Brain pericyte (primary cell): ENCODE measurements around the gene PEX1.
A peak's percentile ranks its signal among the peaks of the same experiment; 100 is the strongest.
"Not testable (repeated sequence)": the region's sequence is repeated elsewhere in the genome, so short reads cannot be mapped to it uniquely, and the experiment has no call there.

Experiments
- DNase-seq: peaks from one replicate; pipeline ENCODE4 v3.0.0-alpha.2; 2012; ENCODE audit warnings: low read depth, low spot score

Gene PEX1

DNA sequence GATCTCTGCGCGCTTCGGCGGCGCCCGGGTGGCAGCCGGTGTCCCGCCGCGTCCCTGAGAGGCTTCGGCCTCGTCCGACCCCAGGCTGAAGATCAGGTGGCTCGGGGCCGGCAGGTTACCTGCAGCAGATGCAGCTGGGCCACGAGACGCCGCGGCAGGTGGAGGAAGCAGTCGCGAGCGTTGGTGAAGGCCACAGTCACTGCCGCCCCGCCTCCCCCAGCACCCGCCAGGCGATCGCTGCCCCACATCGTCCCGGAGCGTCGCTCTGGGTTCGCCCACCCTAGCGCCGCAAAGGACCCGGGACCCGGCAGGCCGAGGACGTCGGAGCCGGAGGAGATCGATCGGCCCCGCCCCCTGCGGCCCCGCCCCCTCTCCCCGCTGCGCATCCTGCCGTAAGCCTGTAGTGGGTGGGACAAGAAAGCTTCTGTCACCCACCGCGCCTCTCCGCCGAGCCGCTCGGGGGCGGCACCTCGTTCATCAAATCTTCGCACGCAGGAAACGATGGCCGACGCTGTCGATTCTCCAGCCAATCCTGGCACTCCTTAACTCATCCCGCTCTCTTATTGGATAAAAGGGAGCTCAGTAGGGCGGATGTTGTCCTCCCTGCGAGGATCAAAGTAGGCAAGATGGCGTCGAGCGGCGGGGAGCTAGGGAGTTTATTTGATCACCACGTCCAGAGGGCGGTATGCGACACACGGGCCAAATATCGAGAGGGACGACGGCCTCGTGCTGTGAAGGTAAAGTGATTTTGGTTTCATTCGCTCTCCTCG is at the start of gene PEX1, which contains the start of gene RBM48:
TSS of gene PEX1 (minus strand) at position 333 of the 770 bp plus-strand sequence. CDS start at position 248, 85 bp downstream.
TSS of gene RBM48 (plus strand) at position 608 of the 770 bp plus-strand sequence. CDS start at position 627, 19 bp downstream.
- peak; percentile 97 for DNase-seq

DNA sequence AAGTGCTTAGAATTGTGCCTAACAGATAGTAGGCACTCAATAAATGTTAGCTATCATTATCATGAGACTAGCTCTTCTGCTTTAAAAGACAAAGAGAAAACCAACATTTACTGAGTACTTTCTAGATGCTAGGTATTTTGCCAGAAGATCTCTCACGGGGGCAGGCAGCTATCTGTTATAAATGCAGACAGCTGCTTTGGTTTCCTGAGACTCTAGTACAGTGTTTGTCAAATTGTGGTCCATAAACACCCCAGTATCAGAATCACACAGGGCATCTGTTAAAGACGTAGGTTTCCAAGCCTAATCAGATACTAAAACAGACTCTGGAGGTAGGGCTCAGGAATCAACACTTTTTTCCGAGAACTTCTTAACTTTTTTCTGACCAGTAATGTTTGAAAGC is 48.0 kb upstream of the PEX1 start:
- DNase-seq: no peak

DNA sequence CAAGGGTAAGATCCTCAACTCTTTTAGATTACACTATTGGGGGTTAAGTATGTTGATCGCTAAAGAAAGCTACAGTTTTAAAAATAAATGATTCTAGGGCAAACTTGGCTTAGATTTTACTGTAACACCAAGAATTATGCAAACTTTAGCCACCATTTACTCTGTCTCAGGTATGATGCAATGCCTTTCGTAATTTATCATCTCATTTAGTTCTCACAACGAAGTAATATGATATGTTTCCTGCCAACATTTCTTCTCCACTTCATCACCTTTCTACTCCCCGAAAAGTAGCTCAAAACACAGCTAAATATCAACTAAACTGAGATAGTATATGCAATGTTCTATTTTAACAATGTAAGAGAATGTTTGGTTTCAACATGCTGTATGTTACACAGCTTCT is 40.8 kb upstream of the PEX1 start:
- DNase-seq: no peak

GRCh38 chr7:92567460-92567859 is 39.1 kb upstream of the PEX1 start:
- peak; percentile 33 for DNase-seq

DNA sequence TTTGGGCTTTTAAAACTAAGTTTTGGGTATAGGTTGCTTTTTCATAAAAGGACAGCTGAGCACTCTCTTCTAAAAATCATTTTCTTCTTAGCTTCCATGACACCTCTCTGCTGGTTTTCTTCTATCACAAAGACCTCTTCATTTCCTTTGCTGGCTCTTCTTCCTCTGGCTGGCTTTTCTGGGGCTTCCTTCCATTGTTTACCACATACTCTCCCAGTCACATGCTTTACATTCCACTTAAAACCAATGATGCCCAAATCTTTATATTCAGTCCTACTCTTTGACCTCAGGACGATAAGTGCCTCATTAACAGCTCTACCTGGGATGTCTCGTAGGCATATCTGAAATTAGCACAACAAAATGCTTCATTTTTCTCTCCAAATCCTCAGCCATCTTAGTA is 35.0 kb upstream of the PEX1 start:
- no peak for DNase-seq

- no peak for DNase-seq
Measured at GRCh38 chr7:92560602-92561001, 32.3 kb upstream of the PEX1 start.

- DNase-seq: no peak
Measured at GRCh38 chr7:92557808-92558362, 29.6 kb upstream of the PEX1 start.

DNA sequence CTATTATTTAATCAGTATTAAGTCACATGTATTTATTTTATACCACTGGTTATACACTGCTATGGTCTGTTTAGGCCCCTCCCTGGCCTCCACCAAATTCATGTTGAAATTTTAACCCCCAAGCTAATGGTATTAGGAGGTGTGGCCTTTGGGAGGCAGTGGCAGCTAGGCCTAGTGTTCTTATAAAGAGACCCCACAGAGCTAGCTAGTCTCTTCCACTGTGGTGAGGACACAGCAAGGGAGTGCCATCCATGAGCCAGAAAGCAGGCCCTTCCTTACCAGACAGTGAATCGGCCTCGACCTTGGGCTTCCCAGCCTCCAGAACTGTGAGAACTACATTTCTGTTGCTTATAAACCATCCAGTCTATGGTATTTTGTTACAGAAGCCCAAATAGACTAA is 28.9 kb upstream of the PEX1 start:
- no peak for DNase-seq

DNA sequence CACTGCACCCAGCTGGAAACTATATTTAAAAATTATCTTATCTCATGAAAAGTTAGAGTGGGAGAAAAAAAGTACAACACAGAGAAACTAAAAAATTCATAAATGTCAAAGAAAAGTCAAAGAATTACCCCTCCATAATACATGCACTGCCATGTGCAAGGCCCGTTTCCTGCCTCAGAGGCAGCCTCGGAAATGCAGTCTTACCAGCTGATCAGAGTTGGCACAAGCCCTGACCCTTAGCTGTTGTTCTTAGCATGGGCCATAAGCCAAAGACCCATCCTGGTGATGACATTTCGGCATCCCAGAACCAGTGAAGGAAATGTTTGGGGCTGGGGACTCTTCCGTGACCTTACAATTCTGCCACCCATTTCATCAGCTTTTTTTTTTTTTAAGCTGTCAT is 21.9 kb upstream of the PEX1 start:
- no peak for DNase-seq

GRCh38 chr7:92547579-92547978 is 19.3 kb upstream of the PEX1 start:
- DNase-seq: no peak

DNA sequence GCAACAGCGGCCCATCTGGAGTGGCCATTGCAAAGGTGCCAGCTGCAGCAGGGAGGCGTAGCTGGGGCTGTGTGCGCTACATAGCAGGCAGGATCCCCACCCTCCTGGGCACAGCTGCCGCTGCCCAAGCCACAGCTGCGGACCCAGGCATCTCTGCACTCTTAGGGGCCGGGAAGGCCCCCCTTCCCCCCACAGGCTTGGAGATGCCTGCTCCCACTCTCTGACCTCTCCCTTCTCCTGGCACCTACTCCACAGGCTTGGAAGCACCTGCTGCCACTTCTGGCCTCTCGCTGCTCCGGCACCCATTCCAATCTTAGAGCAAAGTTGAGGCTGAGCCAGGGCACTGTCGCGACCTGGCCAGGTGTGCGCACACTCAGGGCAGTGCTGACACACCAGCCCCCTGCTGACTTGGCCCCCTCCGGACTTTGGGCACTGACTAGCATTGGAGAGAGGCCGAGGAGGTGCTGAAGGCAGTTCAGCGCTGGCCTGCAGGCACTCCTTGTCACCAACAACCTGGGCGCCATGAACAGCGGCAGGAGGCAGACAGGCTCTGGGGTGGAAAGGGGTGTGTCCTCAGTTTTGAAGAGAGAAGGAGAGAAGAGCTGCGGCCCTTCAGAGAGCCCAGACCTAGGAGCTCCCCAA is 18.7 kb upstream of the PEX1 start:
- DNase-seq: no peak

DNA sequence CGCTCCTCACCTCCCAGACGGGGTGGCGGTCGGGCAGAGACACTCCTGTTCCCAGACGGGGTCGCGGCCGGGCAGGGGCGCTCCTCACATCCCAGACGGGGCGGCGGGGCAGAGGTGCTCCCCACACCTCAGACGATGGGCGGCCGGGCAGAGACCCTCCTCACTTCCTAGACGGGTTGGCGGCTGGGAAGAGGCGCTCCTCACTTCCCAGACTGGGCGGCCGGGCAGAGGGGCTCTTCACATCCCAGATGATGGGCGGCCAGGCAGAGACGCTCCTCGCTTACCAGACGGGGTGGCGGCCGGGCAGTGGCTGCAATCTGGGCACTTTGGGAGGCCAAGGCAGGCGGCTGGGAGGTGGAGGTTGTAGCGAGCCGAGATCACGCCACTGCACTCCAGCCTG is 16.8 kb upstream of the PEX1 start:
- DNase-seq: not testable (repeated sequence)

DNA sequence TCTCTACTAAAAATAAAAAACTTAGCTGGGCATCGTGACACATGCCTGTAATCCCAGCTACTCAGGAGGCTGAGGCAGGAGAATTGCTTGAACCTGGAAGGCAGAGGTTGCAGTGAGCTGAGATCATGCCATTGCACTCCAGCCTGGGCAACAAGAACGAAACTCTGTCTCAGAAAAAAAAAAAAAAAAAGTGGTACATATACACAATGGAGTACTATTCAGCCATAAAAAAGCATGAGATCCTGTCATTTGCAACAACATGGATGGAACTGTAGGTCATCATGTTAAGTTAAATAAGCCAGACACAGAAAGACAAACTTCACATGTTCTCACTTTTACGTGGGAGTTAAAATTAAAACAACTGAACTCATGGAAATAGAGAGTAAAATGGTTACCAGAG is 15.2 kb upstream of the PEX1 start:
- DNase-seq: not testable (repeated sequence)

GRCh38 chr7:92534572-92534971 is 6.3 kb upstream of the PEX1 start:
- no peak for DNase-seq

DNA sequence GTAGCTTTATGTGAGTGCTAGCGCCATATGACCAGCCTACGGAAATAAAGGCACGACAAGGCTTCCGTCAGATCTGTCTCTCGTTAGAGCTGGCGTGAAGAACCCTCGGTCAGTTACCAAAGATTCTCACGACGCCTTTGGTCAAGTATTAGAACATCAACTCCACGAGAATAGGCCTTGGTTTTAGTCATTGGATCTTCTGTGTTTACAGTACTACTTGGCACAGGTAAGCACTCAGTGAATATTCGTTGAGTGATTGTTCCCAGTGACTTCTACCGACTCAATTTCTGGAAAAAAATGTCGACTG is 591 bp upstream of the PEX1 start:
- no peak for DNase-seq

DNA sequence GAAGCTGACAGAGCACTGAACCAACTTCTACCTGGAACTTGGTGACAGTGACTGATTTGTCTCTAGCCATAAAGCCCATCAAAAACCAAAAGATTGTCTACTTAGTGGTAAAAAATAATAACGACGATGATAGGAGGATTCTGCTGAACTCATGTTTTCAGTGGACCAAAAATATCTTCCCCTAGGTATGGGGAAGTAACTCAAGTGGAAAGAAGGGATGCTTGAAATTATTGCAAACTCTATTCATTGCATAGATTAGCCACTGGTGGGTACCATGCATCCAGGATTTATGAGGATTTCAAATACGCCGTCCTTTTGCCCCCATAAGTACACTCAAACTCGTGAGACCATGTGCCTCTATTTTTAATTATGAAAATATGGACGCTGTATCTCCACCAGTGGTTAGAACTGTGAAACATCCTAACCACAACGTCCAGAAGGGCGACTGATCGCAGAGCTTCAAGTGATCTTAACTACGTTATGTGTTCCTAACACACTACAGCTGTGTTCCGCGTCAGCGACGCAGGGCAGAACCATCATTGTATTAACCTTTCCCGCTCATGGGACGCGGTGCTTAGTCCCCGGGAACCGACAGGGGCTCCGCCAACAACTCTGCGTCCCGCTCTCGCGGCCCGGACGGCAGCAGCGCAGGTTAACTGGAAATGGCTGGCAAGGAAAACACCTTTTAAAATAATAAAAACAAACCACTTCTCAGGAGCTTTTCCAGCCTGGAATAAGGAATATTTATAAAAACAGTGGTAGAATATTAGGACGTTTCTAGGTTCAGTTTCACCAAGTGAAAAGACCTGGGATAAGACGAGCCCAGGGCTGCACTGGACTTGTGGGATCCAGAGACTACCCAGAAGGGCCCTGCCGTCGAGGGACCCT is 776 bp downstream of the PEX1 start:
- DNase-seq: peak; percentile 3

- DNase-seq: no peak
Measured at GRCh38 chr7:92523110-92523509, 5.2 kb downstream of the PEX1 start.

GRCh38 chr7:92520024-92520423 is 8.3 kb downstream of the PEX1 start:
- no peak for DNase-seq

GRCh38 chr7:92517631-92518030 is 10.7 kb downstream of the PEX1 start:
- no peak for DNase-seq

GRCh38 chr7:92513167-92513902 is 15.0 kb downstream of the PEX1 start:
- DNase-seq: no peak

DNA sequence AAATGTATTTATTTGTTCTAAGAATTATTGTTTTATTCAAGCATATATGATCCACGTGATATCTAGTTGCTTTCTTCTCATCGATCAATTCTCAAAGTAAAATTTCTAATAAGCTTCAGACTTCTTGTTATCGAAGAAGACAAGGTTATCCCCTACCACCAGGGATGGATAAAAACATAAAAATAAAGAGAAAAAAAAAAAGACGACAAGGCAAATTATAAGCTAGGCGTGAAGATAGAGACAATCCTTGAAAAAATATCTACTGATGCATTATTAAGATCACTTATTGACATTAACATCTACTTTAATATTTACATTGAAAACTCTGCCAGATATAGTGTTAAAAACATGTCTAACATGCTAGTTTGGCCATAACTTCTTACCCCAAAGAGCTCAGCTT is 19.4 kb downstream of the PEX1 start:
- DNase-seq: no peak
